K562 (cell line): ENCODE results near the gene GMDS. TPM values are rescaled to one million over a fixed set of nuclear protein-coding genes. Genes with fewer than 3 reads are reported as not detected.

Experiments
- ATAC-seq: fragments of 200-7000 bp; cut with Tn5 transposase; 3 replicates; pipeline ENCODE4 v1.9.1; 2020; ENCODE audit warnings: moderate library complexity
- BruUV-seq: library from RNA; stranded (reverse); fragments of 400-500 nt; replicated peaks from 2 replicates; lab custom pipeline; 2021; lab: Mats Ljungman, UMichigan
- CTCF ChIA-PET: fragments of 300-600 bp; formaldehyde crosslinking; extraction: SDS; loops from one replicate; lab custom pipeline; 2021; ENCODE audit warnings: low intra/inter-chr PET ratio; lab: Yijun Ruan, JAX
- POLR2A ChIA-PET: fragments of 300-600, 350-650 bp; sonication (Branson Sonifier 250); formaldehyde crosslinking; extraction: SDS; loops from one replicate; lab custom pipeline; 2021; ENCODE audit warnings: antibody characterized with exemption, inconsistent platforms; lab: Yijun Ruan, JAX
- DNase-seq, 4 experiments: peaks; one replicate each; pipeline versions ENCODE4 v3.0.0 to v3.0.0-alpha.2; 2011 to 2018; ENCODE audit warnings: low spot score in 3 of 4, mixed read lengths in 3 of 4; ENCODE audit errors: extremely low read depth in 1 of 4
- FAIRE-seq: peaks from 2 replicates; lab custom pipeline; 2011; peaks lifted over from hg19 to GRCh38; lab: Jason Lieb, UNC
- H2AFZ ChIP-seq: 2 replicates; pipeline ENCODE4 v1.6.0; 2011; ENCODE audit warnings: low read depth, low read length, control low read depth, inconsistent platforms
- H3K27ac ChIP-seq: fragments of 200-600 bp; 3 replicates; pipeline ENCODE4 v1.8.0; 2011; ENCODE audit warnings: low read depth, mild to moderate bottlenecking, control low read depth, inconsistent platforms, low read length, moderate library complexity, mixed read lengths; ENCODE audit errors: extremely low read depth
- H3K27me3 ChIP-seq, 2 experiments: fragments of 300-600 bp in 1 of 2; 2 replicates in 1 of 2; 3 replicates in 1 of 2; pipeline versions ENCODE4 v1.6.0 to v1.8.0; 2011; ENCODE audit warnings: inconsistent platforms in 2 of 2, low read length in 2 of 2, mild to moderate bottlenecking in 1 of 2, mixed read lengths in 1 of 2, moderate library complexity in 1 of 2; ENCODE audit not compliant: control insufficient read depth in 2 of 2, insufficient read depth in 2 of 2
- H3K36me3 ChIP-seq: fragments of 300-600 bp; 3 replicates; pipeline ENCODE4 v1.8.0; 2011; ENCODE audit warnings: mild to moderate bottlenecking, low read length, inconsistent platforms; ENCODE audit not compliant: control insufficient read depth, insufficient read depth
- H3K4me1 ChIP-seq, 2 experiments: fragments of 200-600 bp in 1 of 2; replicated peaks in 1 of 2; 2 replicates in 1 of 2; 3 replicates in 1 of 2; pipeline versions ENCODE4 v1.5.1 to v1.8.0; 2011; ENCODE audit warnings: inconsistent platforms in 2 of 2, low read length in 2 of 2, mild to moderate bottlenecking in 1 of 2, mixed read lengths in 1 of 2, moderate library complexity in 1 of 2; ENCODE audit not compliant: control insufficient read depth in 2 of 2, insufficient read depth in 2 of 2
- H3K4me2 ChIP-seq: 2 replicates; pipeline ENCODE4 v1.6.1; 2011; ENCODE audit warnings: low read length, control low read depth, inconsistent platforms, mixed read lengths; ENCODE audit not compliant: insufficient read depth
- H3K4me3 ChIP-seq: fragments of 200-600 bp; sonication (generic), shearing (Covaris generic); 2 replicates; pipeline ENCODE4 v1.5.1; 2016; ENCODE audit warnings: control low read depth, inconsistent platforms
- H3K79me2 ChIP-seq: fragments of 200-600 bp; 3 replicates; pipeline ENCODE4 v1.8.0; 2011; ENCODE audit warnings: low read length, inconsistent platforms; ENCODE audit not compliant: control insufficient read depth, insufficient read depth
- H3K9ac ChIP-seq, 2 experiments: 2 replicates each; pipeline versions ENCODE4 v1.6.0 to v1.6.1; 2011; ENCODE audit warnings: low read depth in 2 of 2, low read length in 2 of 2, control low read depth in 1 of 2, inconsistent platforms in 1 of 2, mild to moderate bottlenecking in 1 of 2, mixed read lengths in 1 of 2; ENCODE audit not compliant: insufficient read depth in 1 of 2
- H3K9me1 ChIP-seq: one replicate; pipeline ENCODE4 v1.6.0; 2011; ENCODE audit warnings: inconsistent platforms, mild to moderate bottlenecking, low read length, moderate library complexity; ENCODE audit not compliant: control insufficient read depth, insufficient read depth
- H3K9me3 ChIP-seq: replicated peaks from 2 replicates; pipeline ENCODE4 v1.5.1; 2011; ENCODE audit warnings: low read depth, low read length, inconsistent platforms; ENCODE audit not compliant: control insufficient read depth, insufficient read depth
- H4K20me1 ChIP-seq: replicated peaks from 2 replicates; pipeline ENCODE4 v1.6.1; 2011; ENCODE audit warnings: low read length, inconsistent platforms, mixed read lengths; ENCODE audit not compliant: control insufficient read depth, insufficient read depth
- BCLAF1 ChIP-seq, 2 experiments: fragments of 450-650 bp in 1 of 2; IDR thresholded peaks; 2 replicates each; pipeline ENCODE4 v1.6.1; 2011 to 2017; ENCODE audit warnings: low read depth in 2 of 2, antibody characterized with exemption in 1 of 2, borderline replicate concordance in 1 of 2, low read length in 1 of 2, mild to moderate bottlenecking in 1 of 2, mixed read lengths in 1 of 2; ENCODE audit not compliant: control insufficient read depth in 1 of 2
- NFE2 ChIP-seq: IDR thresholded peaks from 2 replicates; pipeline ENCODE4 v1.6.1; 2014; ENCODE audit warnings: antibody characterized with exemption, low read depth
- RFX7 ChIP-seq: fragments of 250-450 bp; sonication (Bioruptor Pico); IDR thresholded peaks from 2 replicates; pipeline ENCODE4 v1.5.1; 2021; ENCODE audit warnings: mild to moderate bottlenecking
- WGBS: fragments of 100-300 bp; shearing (Covaris generic); methylation state at CpG from one replicate; pipeline ENCODE4 v1.1.6; 2016; ENCODE audit warnings: low coverage, mixed read lengths; ENCODE audit not compliant: insufficient coverage; ENCODE audit errors: missing lambda C conversion rate; 5-methylcytosine and 5-hydroxymethylcytosine counted together
- in situ Hi-C: fragments of 300-500 bp; cut with MboI; formaldehyde crosslinking; loops from 4 replicates; pipeline ENCODE4 v1.15.0; 2018; ENCODE audit warnings: inconsistent platforms, mixed read lengths
- intact Hi-C: fragments of 100-400 bp; cut with micrococcal nuclease; formaldehyde crosslinking; loops from 2 replicates; pipeline ENCODE4 v1.14.2; 2022
- polyA plus RNA-seq, 8 experiments: library from polyadenylated mRNA; depleted of rRNA in 4 of 8; stranded (reverse) in 5 of 8; unstranded in 3 of 8; fragments of >200 nt; fragmentation: Nextera tagmentation in 2 of 8; fragmentation: Illumina TruSeq in 1 of 8; extraction: Ambion mirVana in 2 of 8; extraction: Trizol in 1 of 8; gene quantifications; 2 replicates each; pipeline versions ENCODE4 v1.2.1 to v1.2.3, GENCODE V29; 2011 to 2014; ENCODE audit warnings: inconsistent platforms in 1 of 8, missing spikeins in 1 of 8
- total RNA-seq, 7 experiments: library from RNA; depleted of rRNA in 6 of 7; stranded (reverse); fragments of >200 nt in 6 of 7; fragmentation: Illumina TruSeq in 2 of 7; extraction: Trizol in 2 of 7; gene quantifications; 2 replicates each; pipeline versions ENCODE4 v1.2.1 to v1.2.3, GENCODE V29; 2011 to 2021; ENCODE audit warnings: low replicate concordance in 1 of 7

GMDS gene
- total and polyA plus RNA-seq, 9 of the 15 experiments (the other 6 are each of a cell fraction or from before 2014, with no cell fraction given), result 0.48 to 31.8 (median 13.4) TPM

GRCh38 chr6:2181567-2181966, 63.8 kb downstream of the GMDS start:
- 7% methylated on average over 2 of the region's 2 CpGs for WGBS
- H3K27ac ChIP-seq, result no peak overlapping the region
- H2AFZ ChIP-seq, result no peak overlapping the region
- ChIA-PET POLR2A (no interaction called here), CTCF (no interaction called here)
- H3K4me3 ChIP-seq, result no peak overlapping the region
- BruUV-seq, result no TSS peak
- H3K27me3 ChIP-seq, result peaks cover 0 to 3% of the 10 kb centered on the region in 2 experiments; a peak in 2 of 5 replicates
- H3K9ac ChIP-seq, result no peak overlapping the region
- peaks cover 11% of the 10 kb centered on the region; the same call in 1 of the 2 replicates for H4K20me1 ChIP-seq
- no peaks in the 10 kb centered on the region for H3K9me1 ChIP-seq
- ATAC-seq, result no peak
- H3K9me3 ChIP-seq, result no peaks in the 10 kb centered on the region
- intact Hi-C loops (no loop called here), in situ Hi-C loops (loop anchor here (10.0 kb wide), 1 partner anchor 577 kb away; the partner anchor contains the start of gene FOXC1)
- no peaks in the 10 kb centered on the region for H3K79me2 ChIP-seq
- no peaks in the 10 kb centered on the region for H3K36me3 ChIP-seq
- TF ChIP-seq RFX7 (CRISPR knock-in tag), result no peak
- TF ChIP-seq NFE2, result no peak
- no peak for TF ChIP-seq BCLAF1 (IDR thresholded peaks at IDR 0.05; ENCODE audit: borderline replicate concordance in 1 of 2, control insufficient read depth in 1 of 2, low read depth in 2 of 2, low read length in 1 of 2)
- no peak for DNase-seq
- FAIRE-seq, result no peak
- no peaks in the 10 kb centered on the region for H3K4me1 ChIP-seq
- no peak overlapping the region for H3K4me2 ChIP-seq
